Measurements from ENCODE around the gene DNAJB1.
A peak's percentile ranks its signal among the peaks of the same experiment; 100 is the strongest.

DNAJB1 gene

GRCh38 chr19:14563989-14564651 lies 45.9 kb upstream of the DNAJB1 start:
- TF ChIP-seq CTCF (conservative IDR thresholded peaks at IDR 0.05; ENCODE audit: control insufficient read depth, insufficient read depth, low read depth, low read length), result no peak
- no peak overlapping the region for H3K4me3 ChIP-seq (ENCODE audit: control insufficient read depth, low read depth, low read length)
- DNase-seq (ENCODE audit: low read depth), result peak; percentile 64

- no peak for DNase-seq (ENCODE audit: low read depth)
- no peak for TF ChIP-seq CTCF (conservative IDR thresholded peaks at IDR 0.05; ENCODE audit: control insufficient read depth, insufficient read depth, low read depth, low read length)
- no peak overlapping the region for H3K4me3 ChIP-seq (ENCODE audit: control insufficient read depth, low read depth, low read length)
Observed at GRCh38 chr19:14563590-14563926, 45.4 kb upstream of the DNAJB1 start.

- no peak for DNase-seq (ENCODE audit: low read depth)
- H3K4me3 ChIP-seq (ENCODE audit: control insufficient read depth, low read depth, low read length), result no peak overlapping the region
- no peak for TF ChIP-seq CTCF (conservative IDR thresholded peaks at IDR 0.05; ENCODE audit: control insufficient read depth, insufficient read depth, low read depth, low read length)
Observed at GRCh38 chr19:14562660-14563589, 44.7 kb upstream of the DNAJB1 start.

- no peak overlapping the region for H3K4me3 ChIP-seq (ENCODE audit: control insufficient read depth, low read depth, low read length)
- TF ChIP-seq CTCF (conservative IDR thresholded peaks at IDR 0.05; ENCODE audit: control insufficient read depth, insufficient read depth, low read depth, low read length), result no peak
- DNase-seq (ENCODE audit: low read depth), result peak; percentile 34
Observed at GRCh38 chr19:14561847-14562351, 43.7 kb upstream of the DNAJB1 start.

GRCh38 chr19:14561249-14561648 lies 43.1 kb upstream of the DNAJB1 start:
- TF ChIP-seq CTCF (conservative IDR thresholded peaks at IDR 0.05; ENCODE audit: control insufficient read depth, insufficient read depth, low read depth, low read length), result no peak
- H3K4me3 ChIP-seq (ENCODE audit: control insufficient read depth, low read depth, low read length), result no peak overlapping the region
- no peak for DNase-seq (ENCODE audit: low read depth)

GRCh38 chr19:14560776-14561108 lies 42.5 kb upstream of the DNAJB1 start:
- DNase-seq (ENCODE audit: low read depth), result no peak
- no peak overlapping the region for H3K4me3 ChIP-seq (ENCODE audit: control insufficient read depth, low read depth, low read length)
- TF ChIP-seq CTCF (conservative IDR thresholded peaks at IDR 0.05; ENCODE audit: control insufficient read depth, insufficient read depth, low read depth, low read length), result no peak

Data from fibroblast of mammary gland (primary cell).